GM12891 (cell line): ENCODE results near the gene TTC27.

Experiments
- POLR2A ChIP-seq: IDR thresholded peaks from 2 replicates; pipeline ENCODE4 v1.6.1; 2011; ENCODE audit warnings: low read depth, low read length, control low read depth
- POLR2AphosphoS5 ChIP-seq: IDR thresholded peaks from 2 replicates; pipeline ENCODE4 v1.6.1; 2011; ENCODE audit warnings: low read depth, low read length, control low read depth
- POU2F2 ChIP-seq: IDR thresholded peaks from 2 replicates; pipeline ENCODE4 v1.6.1; 2011; ENCODE audit warnings: low read depth, mild to moderate bottlenecking, control low read depth, low read length, moderate library complexity
- SPI1 ChIP-seq: IDR thresholded peaks from 2 replicates; pipeline ENCODE4 v1.6.1; 2011; ENCODE audit warnings: low read depth, low read length, control low read depth
- TAF1 ChIP-seq: IDR thresholded peaks from 2 replicates; pipeline ENCODE4 v1.6.1; 2011; ENCODE audit warnings: low read depth, low read length, control low read depth

- no peak for TF ChIP-seq TAF1
- no peak for TF ChIP-seq POLR2AphosphoS5
- TF ChIP-seq POLR2A: no peak
- no peak for TF ChIP-seq SPI1
- no peak for TF ChIP-seq POU2F2
These were observed 197.5 kb downstream of the TTC27 start for GRCh38 chr2:32825291-32825712.
